Measurements from ENCODE around the gene ZNF629.

Gene ZNF629

GRCh38 chr16:30785126-30786106, 1.6 kb downstream of the ZNF629 start:
- no peak for DNase-seq (ENCODE audit: low read depth)
- H3K4me3 ChIP-seq (ENCODE audit: low read depth, low read length), result peak overlapping the region; percentile 85
- TF ChIP-seq CTCF (IDR thresholded peaks at IDR 0.05; ENCODE audit: control insufficient read depth, extremely low read depth, insufficient read depth), result no peak

- no peak for DNase-seq (ENCODE audit: low read depth)
- H3K4me3 ChIP-seq (ENCODE audit: low read depth, low read length), result no peak overlapping the region
- no peak for TF ChIP-seq CTCF (IDR thresholded peaks at IDR 0.05; ENCODE audit: control insufficient read depth, extremely low read depth, insufficient read depth)
These were observed 2.8 kb downstream of the ZNF629 start for GRCh38 chr16:30784215-30784614.

- H3K4me3 ChIP-seq (ENCODE audit: low read depth, low read length), result no peak overlapping the region
- no peak for TF ChIP-seq CTCF (IDR thresholded peaks at IDR 0.05; ENCODE audit: control insufficient read depth, extremely low read depth, insufficient read depth)
- DNase-seq (ENCODE audit: low read depth), result no peak
These were observed 3.5 kb downstream of the ZNF629 start for GRCh38 chr16:30783280-30784109.

GRCh38 chr16:30782486-30783279, 4.3 kb downstream of the ZNF629 start:
- no peak overlapping the region for H3K4me3 ChIP-seq (ENCODE audit: low read depth, low read length)
- DNase-seq (ENCODE audit: low read depth), result no peak
- TF ChIP-seq CTCF (IDR thresholded peaks at IDR 0.05; ENCODE audit: control insufficient read depth, extremely low read depth, insufficient read depth), result no peak

GRCh38 chr16:30780549-30780948, 6.5 kb downstream of the ZNF629 start:
- H3K4me3 ChIP-seq (ENCODE audit: low read depth, low read length), result no peak overlapping the region
- DNase-seq (ENCODE audit: low read depth), result no peak
- no peak for TF ChIP-seq CTCF (IDR thresholded peaks at IDR 0.05; ENCODE audit: control insufficient read depth, extremely low read depth, insufficient read depth)

GRCh38 chr16:30780021-30780420, 7.0 kb downstream of the ZNF629 start:
- DNase-seq (ENCODE audit: low read depth), result no peak
- no peak for TF ChIP-seq CTCF (IDR thresholded peaks at IDR 0.05; ENCODE audit: control insufficient read depth, extremely low read depth, insufficient read depth)
- H3K4me3 ChIP-seq (ENCODE audit: low read depth, low read length), result no peak overlapping the region
